Activated CD4-positive, alpha-beta T cell treated with anti-CD3 and anti-CD28 coated beads, Interleukin-2, amount 50 U/mL, for 16 hours (primary cell): Measurements from ENCODE around the gene ZCCHC14.
"Not testable (repeated sequence)": the region's sequence is repeated elsewhere in the genome, so short reads cannot be mapped to it uniquely, and the experiment has no call there.

Experiments
- DNase-seq: peaks from one replicate; pipeline ENCODE4 v3.0.0-alpha.2; 2020

Gene ZCCHC14

DNA sequence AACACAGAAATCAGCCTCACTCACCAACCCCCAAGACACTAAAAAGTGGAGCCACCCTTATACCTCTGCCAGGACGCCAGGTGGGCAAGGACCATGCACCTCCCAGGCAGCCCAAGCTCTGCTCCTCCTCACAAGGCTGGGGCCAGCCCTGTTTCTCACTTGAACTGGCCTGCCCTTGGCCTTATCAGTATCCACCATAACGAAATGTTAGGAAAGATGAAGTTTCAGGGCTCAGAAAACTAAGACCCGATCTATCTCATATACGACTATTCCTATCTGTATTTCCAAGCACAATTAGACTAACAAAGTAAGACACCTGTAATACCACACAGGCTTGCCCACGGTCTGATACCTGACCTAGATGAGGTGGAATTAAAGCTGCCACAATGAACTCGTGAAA is 116.2 kb downstream of the ZCCHC14 start:
- no peak for DNase-seq

DNA sequence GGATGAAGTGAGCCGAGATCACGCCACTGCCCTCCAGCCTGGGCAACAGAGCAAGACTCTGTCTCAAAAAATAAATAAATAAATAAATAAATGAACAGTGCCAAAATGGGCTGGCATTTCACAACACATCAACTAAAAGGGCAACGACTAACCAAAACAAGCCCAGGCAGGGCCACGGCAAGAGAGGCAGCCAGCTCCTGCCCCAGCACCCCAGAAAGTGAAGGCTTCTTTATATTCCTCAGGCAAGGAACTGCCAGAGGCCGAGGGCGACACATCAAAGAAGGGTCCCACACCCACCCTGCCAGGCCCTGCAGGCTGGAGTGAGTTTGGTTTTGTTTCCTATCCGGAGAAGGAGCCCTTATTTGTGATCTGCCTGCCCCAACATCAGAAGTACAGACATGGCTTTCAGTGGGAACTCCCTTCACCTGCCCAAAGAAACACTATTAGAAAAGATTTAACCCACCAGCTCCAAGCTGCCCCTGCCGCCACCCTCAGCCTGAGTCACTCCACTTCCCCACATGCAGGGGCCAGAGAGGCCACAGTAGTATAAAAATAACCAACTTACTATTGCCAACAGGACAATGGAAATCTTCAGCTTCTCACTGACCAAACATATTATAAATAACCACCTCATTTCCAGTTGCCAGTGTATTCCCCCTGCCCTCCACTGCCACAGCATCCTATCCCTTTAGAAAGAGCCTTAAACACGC is 117.2 kb downstream of the ZCCHC14 start:
- DNase-seq, result no peak

DNA sequence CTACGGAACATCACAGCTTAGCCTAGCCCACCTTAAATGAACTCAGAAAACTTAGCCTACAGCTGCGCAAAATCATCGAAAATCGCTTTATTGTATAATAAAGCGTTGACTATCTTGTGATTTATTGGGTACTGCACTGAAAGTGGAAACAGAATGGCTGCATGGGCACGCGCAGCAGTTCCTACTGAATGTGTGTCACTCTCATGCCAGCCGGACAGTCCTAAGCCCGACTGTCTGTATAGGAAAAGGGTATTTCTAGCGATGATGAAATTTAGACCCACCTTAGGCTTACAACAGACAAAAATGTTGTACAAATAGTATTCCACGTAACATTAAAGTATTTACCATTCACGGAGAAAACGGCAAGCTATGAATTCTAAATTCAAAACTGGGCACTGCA is 118.5 kb downstream of the ZCCHC14 start:
- no peak for DNase-seq

DNA sequence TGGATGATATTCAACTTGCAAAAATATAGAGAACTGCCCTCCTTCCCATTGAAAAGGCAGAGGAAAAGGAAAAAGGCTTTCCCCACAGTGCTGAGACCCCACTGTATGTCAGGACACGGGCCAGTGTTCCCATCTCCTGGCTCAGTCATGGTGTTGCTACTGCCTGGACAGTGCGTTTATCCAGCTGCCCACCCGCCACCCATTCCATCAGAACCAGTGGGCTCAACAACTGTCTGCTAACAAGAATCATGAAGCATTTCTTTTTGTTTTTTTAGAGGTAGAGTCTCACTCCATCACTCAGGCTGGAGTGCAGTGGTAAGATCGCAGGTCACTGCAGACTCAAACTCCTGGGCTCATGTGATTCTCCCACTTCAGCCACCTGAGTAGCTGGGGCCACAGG is 120.5 kb downstream of the ZCCHC14 start:
- no peak for DNase-seq

DNA sequence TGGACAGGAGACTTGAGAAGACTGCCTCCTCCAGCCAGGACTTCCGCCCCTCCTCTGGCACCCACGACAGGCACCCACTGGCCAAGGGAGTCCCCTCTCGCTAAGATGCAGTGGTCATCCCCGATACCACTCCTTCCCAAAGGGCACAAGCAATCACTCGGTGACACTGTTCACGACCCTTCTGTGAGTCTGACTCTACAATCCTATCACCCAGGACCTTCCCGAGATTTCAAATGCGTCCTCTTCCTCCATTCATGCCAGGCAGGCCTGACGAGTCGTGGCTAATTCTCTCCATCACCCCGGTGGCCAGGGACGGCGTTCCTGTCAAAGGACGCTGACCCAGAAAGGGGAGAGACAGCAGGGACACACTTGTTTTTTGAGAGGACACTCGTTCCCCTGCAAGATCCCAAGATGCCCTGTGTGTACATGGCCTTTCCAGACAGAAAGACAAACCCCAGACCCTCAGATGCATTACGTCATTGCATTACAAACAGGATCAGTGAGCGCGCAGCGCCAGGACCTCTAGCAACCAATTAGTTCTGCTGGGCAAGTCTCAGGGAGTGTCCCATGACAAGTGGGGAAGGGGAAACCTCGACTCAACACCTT is 121.5 kb downstream of the ZCCHC14 start:
- DNase-seq, result no peak

DNA sequence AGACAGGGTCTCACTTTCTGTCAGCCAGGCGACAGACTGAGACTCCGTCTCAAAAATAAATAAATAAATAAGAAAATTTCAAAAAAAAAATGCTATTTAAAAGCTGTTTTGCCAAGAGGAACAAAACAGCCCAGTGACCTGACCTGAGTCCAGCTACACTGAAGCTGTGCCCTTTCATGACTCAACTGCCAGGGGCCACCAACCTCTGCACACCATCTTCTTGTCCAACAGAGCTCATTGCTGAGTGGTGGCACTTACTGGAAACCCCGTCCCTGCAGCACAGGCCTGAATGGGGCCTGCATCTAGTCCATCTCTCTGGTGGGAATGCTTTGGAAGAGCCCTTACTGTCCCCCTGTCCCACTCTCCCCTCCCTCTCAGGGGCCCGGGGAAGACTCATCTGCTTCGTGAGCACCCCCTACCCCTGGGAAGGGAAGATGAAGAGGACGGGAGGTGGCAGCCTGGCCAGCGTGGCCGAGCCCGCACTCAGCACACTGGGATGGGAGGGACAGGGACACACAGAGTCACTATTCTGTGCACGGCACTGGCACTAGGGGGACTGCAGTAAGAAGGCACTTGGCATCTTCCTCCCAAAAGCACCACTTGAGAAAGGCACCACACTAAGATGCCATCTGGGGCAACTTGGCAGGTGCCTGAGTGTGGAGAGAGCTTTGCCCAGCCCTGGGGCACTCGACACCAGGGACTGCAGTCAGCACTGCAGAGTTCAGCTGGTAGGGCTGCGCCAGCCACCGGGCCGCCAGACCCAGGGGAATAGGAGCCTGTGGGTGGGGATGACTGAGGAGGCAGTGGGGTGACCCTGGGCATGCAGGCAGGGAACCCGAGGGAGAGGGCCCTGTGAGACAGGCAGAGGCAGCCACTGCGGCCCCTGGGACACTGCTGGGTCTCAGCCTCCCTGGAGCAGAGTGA is 122.8 kb downstream of the ZCCHC14 start:
- DNase-seq, result no peak

DNA sequence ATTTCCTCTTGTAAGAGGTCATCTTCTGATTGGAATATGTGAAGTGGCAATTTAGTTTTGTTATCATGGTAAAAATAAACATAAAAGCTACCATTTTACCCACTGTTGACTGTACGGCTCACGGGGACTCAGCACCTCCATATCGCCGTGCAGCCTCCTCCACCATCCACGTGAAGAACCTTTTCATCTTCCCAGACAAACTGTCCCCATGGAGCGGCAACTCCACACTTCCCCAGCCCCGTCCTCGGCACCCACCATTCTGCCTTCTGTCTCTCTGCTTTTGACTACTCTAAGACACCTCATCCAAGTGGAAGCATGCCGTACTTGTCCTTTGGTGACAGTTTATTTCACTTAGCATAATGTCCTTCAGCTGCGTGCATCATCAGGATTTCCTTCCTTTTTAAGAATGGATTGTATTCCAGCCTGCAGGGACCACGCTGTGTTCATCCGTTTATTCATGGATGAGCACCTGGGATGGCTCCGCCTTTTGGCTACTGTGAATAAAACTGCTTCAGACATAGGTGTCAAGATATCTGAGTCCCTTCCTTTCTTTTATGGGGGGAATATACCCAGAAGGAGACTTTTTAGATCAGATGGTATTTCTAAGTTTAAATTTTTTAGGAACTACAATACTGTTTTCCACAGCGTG is 123.6 kb downstream of the ZCCHC14 start:
- DNase-seq, result no peak

DNA sequence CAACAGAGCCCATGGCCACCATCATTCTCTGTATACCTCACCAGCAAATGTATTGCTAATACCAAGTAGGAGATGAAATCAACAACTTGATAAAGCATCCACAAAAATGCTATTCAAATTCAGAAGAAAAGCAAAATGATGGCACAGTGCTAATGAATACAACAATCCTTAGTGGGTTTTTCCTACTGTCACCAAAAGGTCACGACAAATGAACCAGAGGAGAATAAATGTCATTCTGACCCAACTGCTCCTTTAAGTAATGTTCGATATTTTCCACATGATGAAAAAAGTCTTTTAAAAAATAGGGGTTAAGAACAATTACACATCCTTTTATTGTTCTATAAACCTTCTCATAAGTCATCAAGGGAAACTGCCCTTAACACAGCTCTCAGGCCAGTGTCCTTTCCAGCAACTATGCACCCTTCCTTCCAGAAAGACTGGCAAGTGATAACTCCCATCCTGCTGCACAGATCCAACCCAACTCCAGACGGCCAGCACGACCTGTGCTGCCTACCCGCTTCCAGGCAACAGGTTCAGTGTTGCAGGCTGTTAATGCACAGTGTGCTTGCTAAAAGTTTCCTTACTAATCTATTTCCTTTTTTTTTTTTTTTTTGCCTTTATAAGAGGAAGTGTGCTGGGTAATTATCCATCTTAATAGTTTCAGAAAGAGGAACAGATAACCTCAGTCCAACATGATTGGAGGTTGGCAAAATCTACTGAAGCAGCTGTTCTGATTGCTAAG is 124.6 kb downstream of the ZCCHC14 start:
- DNase-seq, result no peak

DNA sequence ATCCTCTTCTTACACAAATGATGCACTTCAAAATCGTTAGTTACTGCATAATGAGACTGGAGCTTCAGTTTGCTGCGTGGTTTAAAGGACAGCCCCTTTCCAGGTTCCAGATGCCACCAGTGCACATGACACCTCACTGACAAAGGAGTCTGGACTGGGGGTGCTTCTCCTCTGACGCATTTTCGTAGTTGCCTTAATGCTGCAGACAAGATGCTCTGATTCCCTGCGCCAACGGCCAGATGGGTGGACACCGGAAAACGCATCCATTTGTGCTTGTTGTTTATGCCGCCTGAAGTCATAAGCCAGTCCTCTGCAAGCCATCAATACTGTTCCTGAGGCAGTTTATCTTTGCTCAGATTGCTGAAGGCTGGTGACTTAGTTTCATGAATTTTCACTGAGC is 125.3 kb downstream of the ZCCHC14 start:
- DNase-seq, result no peak

DNA sequence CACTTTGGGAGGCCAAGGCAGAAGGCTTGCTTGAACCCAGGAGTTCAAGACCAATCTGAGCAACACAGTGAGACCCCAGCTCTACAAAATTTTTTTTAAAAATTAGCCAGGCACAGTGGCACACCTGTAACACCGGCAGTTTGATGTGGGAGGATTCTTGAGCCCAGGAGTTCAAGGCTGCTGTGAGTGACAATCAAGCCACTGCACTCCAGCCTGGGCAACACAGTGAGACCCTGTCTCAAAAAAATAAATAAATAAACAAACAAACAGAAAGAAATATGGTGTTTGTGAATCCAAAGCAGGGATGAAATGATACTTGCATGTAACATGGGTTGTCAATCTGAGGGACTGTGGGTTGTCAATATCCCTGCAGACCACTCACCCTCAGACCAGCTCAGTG is 125.9 kb downstream of the ZCCHC14 start:
- no peak for DNase-seq

DNA sequence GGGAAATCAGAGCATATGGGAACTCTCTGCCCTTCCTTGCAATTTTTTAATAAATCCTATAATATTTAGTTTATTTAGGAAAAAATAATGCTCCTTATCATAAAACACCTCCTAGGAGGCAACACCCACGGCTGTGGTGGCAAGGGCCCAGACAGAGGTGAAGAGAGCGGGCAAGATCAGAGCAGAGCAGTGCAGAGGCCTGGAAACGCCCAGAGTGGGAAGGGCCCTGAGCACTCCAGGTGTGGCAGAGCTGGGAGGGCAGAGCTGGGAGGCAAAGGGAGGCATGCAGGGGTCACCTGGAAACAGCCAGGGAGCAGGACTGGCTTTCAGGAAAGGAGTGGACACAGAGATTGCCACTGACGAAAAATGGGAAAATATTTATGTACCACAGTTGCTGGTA is 126.5 kb downstream of the ZCCHC14 start:
- no peak for DNase-seq

DNA sequence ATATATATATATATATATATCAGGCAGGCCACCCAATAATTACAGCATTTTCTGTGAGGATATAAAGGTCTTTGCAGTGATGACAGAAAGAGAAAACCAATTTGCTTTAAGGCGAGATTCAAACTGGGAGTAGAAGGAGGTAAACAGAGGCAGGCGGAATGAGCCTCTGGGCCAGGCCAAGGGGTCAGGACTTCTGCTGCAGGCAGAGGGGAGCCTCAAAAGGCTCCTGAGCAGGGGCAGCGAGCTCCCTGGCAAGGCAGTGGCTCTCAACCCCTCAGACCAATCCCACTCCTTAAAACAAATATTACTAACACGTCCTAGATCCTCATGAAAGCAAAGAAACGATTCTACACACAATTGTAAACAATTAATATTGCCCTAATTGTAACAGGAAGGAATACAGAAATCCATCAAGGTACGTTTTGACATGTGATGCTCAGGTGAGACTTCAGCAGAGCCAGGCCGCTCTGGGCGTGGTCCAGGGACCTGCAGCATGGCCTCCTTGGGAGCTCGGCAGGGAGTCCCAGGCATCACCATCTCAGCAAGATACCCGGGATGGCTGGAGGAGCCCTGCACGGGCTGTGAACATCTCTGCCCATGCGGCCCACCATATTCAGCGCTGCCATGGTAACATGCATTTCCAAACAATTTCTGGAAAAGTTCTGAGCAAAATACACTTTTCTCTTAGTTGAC is 127.7 kb downstream of the ZCCHC14 start:
- no peak for DNase-seq

DNA sequence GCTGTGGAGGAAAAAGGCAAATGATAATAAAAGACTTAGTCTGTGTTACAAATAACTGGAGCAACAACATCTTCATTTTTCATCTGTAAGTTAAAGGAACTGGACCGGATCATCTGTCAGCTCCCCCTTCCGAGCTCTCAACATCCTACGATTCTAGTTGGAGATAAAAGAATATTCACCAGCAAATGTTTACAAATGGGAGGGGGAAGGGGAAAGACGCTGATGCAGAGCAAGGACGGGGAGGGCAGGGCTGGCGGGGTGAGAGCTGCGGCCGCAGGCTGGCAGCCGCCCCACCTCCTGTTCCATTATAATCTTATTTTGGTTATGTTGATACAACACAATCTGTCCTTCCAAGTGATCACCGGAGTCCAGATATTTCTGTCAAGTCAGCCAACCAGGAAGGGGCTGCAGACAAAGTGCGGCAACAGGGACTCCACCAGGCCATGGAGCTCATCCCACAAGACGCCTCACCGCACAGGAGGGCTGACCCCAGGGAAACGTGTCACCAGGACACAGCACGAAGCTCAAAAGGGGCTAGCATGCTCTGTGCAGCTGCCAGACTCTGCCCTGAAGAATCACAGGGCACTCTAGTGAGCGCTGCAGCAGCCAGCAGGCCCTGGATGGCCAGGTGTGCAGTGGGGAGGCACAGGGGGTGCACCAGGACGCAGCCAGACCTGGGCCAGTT is 128.9 kb downstream of the ZCCHC14 start:
- DNase-seq, result no peak

DNA sequence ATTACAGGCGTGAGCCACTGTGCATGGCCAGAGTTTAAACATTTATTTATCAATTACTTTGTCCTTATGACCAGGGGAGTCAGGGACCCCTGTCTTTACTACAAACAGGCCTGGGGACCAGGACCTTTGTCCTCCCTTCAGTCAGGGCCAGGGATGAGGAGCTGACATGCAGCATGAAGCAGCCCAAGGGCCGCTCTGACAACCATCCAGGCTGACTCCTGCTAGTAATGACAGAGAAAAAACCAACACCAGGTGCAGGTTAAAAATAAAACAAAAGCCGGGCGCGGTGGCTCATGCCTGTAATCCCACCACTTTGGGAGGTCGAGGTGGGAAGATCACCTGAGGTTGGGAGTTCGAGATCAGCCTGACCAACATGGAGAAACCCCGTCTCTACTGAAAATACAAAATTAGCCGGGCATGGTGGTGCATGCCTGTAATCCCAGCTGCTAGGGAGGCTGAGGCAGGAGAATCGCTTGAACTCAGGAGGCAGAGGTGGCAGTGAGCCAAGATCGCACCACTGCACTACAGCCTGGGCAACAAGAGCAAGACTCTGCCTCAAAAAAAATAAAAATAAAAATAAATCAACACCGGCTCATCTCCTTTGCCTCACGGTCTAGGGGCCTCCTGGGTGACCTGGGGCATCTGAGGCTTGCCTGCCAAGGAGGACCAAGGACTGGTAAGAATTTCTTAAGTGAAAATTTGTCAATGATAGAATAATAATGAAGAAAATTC is 129.8 kb downstream of the ZCCHC14 start:
- not testable (repeated sequence) for DNase-seq

DNA sequence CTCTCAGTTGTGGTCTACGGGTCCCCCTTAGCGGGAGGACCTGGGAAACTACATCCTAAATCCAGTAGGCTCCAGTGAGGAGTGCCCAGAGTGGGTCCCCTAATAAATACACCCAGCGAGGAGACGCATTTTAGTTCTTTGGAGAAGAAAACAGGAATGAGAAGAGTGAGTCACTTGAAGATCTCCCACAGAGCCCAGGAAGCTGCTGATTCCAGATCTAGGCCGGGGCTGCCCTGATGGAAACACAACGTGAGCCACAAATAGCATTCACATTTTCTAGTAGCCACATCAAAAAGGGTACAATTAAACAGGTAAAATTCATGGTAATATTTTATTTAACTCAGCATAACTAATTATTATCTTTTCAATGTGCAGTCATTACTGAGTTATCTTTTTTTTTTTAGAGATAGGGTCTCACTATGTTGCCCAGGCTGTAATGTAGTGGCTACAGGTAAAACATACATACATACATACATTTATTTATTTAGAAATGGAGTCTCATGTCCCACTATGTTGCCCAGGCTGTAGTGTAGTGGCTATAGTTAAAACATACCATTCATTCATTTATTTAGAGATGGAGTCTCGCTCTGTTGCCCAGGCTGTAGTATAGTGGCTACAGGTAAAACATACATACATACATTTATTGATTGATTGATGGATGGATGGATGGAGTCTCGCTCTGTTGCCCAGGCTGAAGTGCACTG is 130.8 kb downstream of the ZCCHC14 start:
- DNase-seq, result no peak

DNA sequence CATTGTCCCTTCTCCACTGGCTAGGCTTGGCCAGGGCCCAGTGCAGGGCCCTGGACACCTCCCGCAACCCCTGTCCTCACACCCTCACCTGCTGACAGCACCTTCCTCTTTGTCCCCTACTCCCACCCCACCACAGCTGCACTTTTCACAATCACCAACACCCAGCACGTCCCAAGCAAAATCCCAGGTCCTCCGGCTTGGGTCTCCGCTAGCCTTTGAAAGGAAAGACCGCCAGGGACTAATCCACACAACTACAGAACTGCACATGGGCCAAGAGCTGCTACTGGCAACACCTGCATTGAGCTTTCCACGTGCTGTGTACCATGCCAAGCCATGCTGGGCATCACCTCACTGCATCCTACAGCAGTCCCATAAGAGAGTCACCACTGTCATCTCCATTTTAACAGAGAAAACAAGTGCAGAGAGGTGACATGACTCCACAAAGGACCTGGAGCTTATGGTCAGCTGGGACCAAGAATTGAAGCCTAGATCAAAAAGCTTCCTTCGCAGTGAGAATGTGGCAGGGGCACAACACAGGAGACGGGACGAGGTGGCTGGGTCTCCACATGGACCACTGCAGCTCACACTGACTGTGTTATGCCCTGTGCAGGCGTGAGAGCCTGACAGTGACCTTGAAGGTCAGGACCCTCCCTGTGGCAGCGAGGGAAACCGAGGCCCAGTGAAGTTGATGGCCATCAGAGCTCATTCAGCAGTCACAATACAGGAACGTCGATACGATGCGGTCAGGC is 131.8 kb downstream of the ZCCHC14 start:
- DNase-seq, result no peak

DNA sequence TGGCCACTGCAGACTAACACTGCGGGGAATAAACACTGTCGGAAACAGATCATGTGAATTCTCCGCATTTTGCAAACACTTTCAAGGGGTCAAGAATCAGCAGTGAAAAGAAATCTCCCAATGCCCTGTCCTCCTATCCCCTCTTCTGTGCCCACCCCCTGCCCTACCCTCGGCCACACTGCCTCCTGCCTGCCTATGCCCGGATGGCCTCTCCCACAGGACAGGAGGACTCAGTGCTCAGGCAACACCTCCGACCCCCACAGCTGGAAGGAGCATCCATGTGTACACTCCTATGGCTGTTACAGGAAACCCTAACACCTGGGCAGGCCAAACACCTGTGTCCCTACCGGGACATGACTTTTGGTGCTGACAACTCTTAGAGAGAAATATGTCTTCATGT is 133.7 kb downstream of the ZCCHC14 start:
- DNase-seq, result no peak

DNA sequence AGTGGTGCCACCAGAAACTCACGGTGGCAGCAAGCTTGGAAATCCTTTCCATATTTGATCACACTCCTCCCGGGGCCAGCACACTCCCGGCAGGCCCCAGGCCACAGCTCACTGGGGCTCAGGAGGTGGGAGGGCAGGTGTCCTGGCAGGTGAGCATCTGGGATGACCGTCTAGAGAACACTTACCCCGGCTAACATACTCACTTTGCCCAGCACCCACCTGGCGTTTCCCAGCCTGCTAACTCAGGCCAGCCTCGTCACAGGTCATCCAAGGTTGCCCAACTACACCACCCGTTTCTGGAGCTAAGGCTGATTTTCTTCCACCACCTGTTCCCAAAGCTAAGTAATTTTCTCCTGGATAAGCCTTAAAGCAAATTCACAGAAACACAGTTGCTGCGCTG is 134.1 kb downstream of the ZCCHC14 start:
- no peak for DNase-seq

DNA sequence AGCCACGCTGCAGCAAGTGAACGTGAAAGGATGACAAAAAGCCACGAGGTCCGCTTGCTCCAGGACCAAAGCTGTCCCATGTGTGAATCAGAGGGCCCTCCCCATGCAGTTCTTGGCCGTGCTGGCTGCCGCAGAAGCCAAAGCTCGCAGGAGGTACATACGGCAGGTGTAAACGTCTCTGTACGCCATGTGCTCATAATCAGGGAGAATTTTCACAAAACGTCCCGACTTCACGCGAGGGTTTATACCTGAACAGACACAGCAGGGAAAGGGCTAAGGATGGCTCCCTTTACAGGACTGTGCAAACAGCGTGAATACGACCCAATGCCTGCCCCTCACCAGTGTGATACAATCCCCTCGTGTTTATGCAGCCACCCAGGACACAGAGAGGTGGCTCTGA is 134.6 kb downstream of the ZCCHC14 start:
- DNase-seq, result no peak
